DND-41 (cell line): Measurements from ENCODE around the gene CACNB2.

Source experiments
- ATAC-seq: fragments of 200-7000 bp; cut with Tn5 transposase; 3 replicates; pipeline ENCODE4 v1.9.1; 2021; ENCODE audit warnings: low read depth; ENCODE audit not compliant: insufficient read depth
- DNase-seq: peaks from one replicate; pipeline ENCODE4 v3.0.0-alpha.2; 2020
- H2AFZ ChIP-seq: 2 replicates; pipeline ENCODE4 v1.6.0; 2012; ENCODE audit warnings: low read depth, low read length
- H3K27ac ChIP-seq: 2 replicates; pipeline ENCODE4 v1.5.1; 2012; ENCODE audit warnings: low read length, inconsistent platforms
- H3K27me3 ChIP-seq: fragments of 200-600 bp; sonication (generic); 2 replicates; pipeline ENCODE4 v1.6.0; 2012; ENCODE audit warnings: low read length, mild to moderate bottlenecking, inconsistent platforms; ENCODE audit not compliant: insufficient read depth, poor library complexity
- H3K36me3 ChIP-seq: 2 replicates; pipeline ENCODE4 v1.5.1; 2012; ENCODE audit warnings: low read length, inconsistent platforms; ENCODE audit not compliant: insufficient read depth
- H3K4me1 ChIP-seq: 2 replicates; pipeline ENCODE4 v1.5.1; 2012; ENCODE audit warnings: mild to moderate bottlenecking, low read length; ENCODE audit not compliant: insufficient read depth
- H3K4me2 ChIP-seq: 2 replicates; pipeline ENCODE4 v1.6.0; 2012; ENCODE audit warnings: mild to moderate bottlenecking, moderate library complexity, low read length, inconsistent platforms; ENCODE audit not compliant: insufficient read depth
- H3K4me3 ChIP-seq, 2 experiments: fragments of 200-600 bp in 1 of 2; shearing (Covaris generic) in 1 of 2; 2 replicates each; pipeline ENCODE4 v1.5.1; 2012 to 2016; ENCODE audit warnings: inconsistent platforms in 2 of 2, low read length in 2 of 2, mild to moderate bottlenecking in 2 of 2, low read depth in 1 of 2, moderate library complexity in 1 of 2
- H3K79me2 ChIP-seq: 2 replicates; pipeline ENCODE4 v1.6.0; 2012; ENCODE audit warnings: low read length, inconsistent platforms; ENCODE audit not compliant: insufficient read depth
- H3K9ac ChIP-seq: 2 replicates; pipeline ENCODE4 v1.6.0; 2012; ENCODE audit warnings: low read depth, mild to moderate bottlenecking, inconsistent platforms, low read length, moderate library complexity
- H3K9me3 ChIP-seq: 2 replicates; pipeline ENCODE4 v1.5.1; 2012; ENCODE audit warnings: low read length, moderate library complexity, mild to moderate bottlenecking, inconsistent platforms; ENCODE audit not compliant: insufficient read depth, severe bottlenecking
- H4K20me1 ChIP-seq: 2 replicates; pipeline ENCODE4 v1.6.0; 2012; ENCODE audit warnings: low read length; ENCODE audit not compliant: insufficient read depth
- EZH2 ChIP-seq: IDR thresholded peaks from 3 replicates; pipeline ENCODE4 v1.6.1; 2012; ENCODE audit warnings: borderline replicate concordance, low read depth, mild to moderate bottlenecking, moderate library complexity, low read length, inconsistent platforms; ENCODE audit not compliant: severe bottlenecking
- TF ChIP-seq, protein P1 (sequence below): IDR thresholded peaks from 2 replicates; pipeline ENCODE4 v1.5.1; 2012; ENCODE audit warnings: borderline replicate concordance, low read length, moderate library complexity, mild to moderate bottlenecking; ENCODE audit not compliant: poor library complexity, severe bottlenecking; ENCODE audit errors: extremely low read depth

CACNB2 gene

GRCh38 chr10:18399158-18399557 lies 258.9 kb downstream of the CACNB2 start:
- Histone ChIP-seq H3K9me3 (no peaks in the 10 kb centered on the region), H4K20me1 (no peaks in the 10 kb centered on the region), H3K4me3 (no peak overlapping the region), H3K27me3 (no peaks in the 10 kb centered on the region), H3K79me2 (no peaks in the 10 kb centered on the region), H3K9ac (no peak overlapping the region), H2AFZ (no peak overlapping the region), H3K36me3 (no peaks in the 10 kb centered on the region), H3K4me2 (no peak overlapping the region), H3K27ac (no peak overlapping the region), H3K4me1 (no peaks in the 10 kb centered on the region)
- DNase-seq (no peak), ATAC-seq (no peak)
- TF ChIP-seq, protein P1, sequence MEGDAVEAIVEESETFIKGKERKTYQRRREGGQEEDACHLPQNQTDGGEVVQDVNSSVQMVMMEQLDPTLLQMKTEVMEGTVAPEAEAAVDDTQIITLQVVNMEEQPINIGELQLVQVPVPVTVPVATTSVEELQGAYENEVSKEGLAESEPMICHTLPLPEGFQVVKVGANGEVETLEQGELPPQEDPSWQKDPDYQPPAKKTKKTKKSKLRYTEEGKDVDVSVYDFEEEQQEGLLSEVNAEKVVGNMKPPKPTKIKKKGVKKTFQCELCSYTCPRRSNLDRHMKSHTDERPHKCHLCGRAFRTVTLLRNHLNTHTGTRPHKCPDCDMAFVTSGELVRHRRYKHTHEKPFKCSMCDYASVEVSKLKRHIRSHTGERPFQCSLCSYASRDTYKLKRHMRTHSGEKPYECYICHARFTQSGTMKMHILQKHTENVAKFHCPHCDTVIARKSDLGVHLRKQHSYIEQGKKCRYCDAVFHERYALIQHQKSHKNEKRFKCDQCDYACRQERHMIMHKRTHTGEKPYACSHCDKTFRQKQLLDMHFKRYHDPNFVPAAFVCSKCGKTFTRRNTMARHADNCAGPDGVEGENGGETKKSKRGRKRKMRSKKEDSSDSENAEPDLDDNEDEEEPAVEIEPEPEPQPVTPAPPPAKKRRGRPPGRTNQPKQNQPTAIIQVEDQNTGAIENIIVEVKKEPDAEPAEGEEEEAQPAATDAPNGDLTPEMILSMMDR: no peak
- no peak for TF ChIP-seq EZH2

GRCh38 chr10:18400201-18400905 lies 260.1 kb downstream of the CACNB2 start:
- H3K27me3 ChIP-seq: no peaks in the 10 kb centered on the region
- H3K9ac ChIP-seq: no peak overlapping the region
- H3K4me1 ChIP-seq: no peaks in the 10 kb centered on the region
- H3K36me3 ChIP-seq: no peaks in the 10 kb centered on the region
- no peaks in the 10 kb centered on the region for H3K9me3 ChIP-seq
- no peak overlapping the region for H3K27ac ChIP-seq
- H3K79me2 ChIP-seq: no peaks in the 10 kb centered on the region
- no peak for DNase-seq
- H4K20me1 ChIP-seq: no peaks in the 10 kb centered on the region
- TF ChIP-seq EZH2: no peak
- TF ChIP-seq, protein P1: no peak
- no peak for ATAC-seq
- H3K4me2 ChIP-seq: no peak overlapping the region
- H3K4me3 ChIP-seq: no peak overlapping the region
- no peak overlapping the region for H2AFZ ChIP-seq

DNA sequence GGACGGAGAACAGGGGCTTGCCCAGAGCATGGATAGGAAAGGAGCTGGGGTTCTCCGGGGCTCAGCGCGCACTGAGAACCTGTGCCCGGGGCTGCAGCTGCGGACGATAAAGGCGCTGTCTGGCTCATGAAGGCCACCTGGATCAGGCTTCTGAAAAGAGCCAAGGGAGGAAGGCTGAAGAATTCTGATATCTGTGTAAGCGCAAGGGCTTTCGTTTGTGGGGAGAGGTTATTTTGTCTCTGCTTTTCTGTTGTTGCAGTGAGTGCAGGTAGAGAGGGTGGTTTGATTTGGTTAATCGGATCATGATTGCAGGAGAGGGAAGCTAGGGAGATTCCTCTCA lies 260.7 kb downstream of the CACNB2 start:
- Histone ChIP-seq H3K79me2 (no peaks in the 10 kb centered on the region), H3K4me3 (no peak overlapping the region), H3K4me1 (no peaks in the 10 kb centered on the region), H4K20me1 (no peaks in the 10 kb centered on the region), H2AFZ (no peak overlapping the region), H3K9ac (no peak overlapping the region), H3K36me3 (no peaks in the 10 kb centered on the region), H3K4me2 (no peak overlapping the region), H3K27ac (no peak overlapping the region), H3K27me3 (no peaks in the 10 kb centered on the region), H3K9me3 (no peaks in the 10 kb centered on the region)
- DNase-seq (no peak), ATAC-seq (no peak)
- TF ChIP-seq, protein P1: no peak
- no peak for TF ChIP-seq EZH2
